T-cell (primary cell): ENCODE measurements around the gene RNF225. TPM values are rescaled to one million over a fixed set of nuclear protein-coding genes. Genes with fewer than 3 reads are reported as not detected.
"Not testable (repeated sequence)": the region's sequence is repeated elsewhere in the genome, so short reads cannot be mapped to it uniquely, and the experiment has no call there.

Source experiments
- ATAC-seq, 4 experiments: fragments of 200-7000 bp in 3 of 4; fragments of 150-1000 bp in 1 of 4; cut with Tn5 transposase; replicated peaks in 1 of 4; 1 replicate in 3 of 4; 2 replicates in 1 of 4; pipeline ENCODE4 v1.10.0; 2021; ENCODE audit warnings: moderate library complexity in 3 of 4, mild to moderate bottlenecking in 2 of 4, moderate number of reproducible peaks in 1 of 4
- CTCF ChIA-PET, 2 donors: fragments of 300-600 bp; sonication (Branson Sonifier 250); formaldehyde crosslinking; loops; one replicate each; lab custom pipeline; 2022; ENCODE audit warnings: antibody characterized with exemption in 2 of 2; lab: Charles Lee
- POLR2A ChIA-PET, 2 donors: fragments of 300-600 bp; sonication (Branson Sonifier 250); formaldehyde crosslinking; loops; one replicate each; lab custom pipeline; 2022; ENCODE audit warnings: antibody characterized with exemption in 2 of 2; lab: Charles Lee
- DNase-seq, 35 experiments: peaks; one replicate each; pipeline versions ENCODE4 v3.0.0 to v3.0.0-alpha.2; 2013 to 2023
- H3K27ac ChIP-seq: one replicate; pipeline ENCODE4 v1.5.1; 2013; ENCODE audit warnings: low read length
- H3K27me3 ChIP-seq, 2 experiments: replicated peaks in 1 of 2; 1 replicate in 1 of 2; 2 replicates in 1 of 2; pipeline versions ENCODE4 v1.6.1 to v1.7.0; 2013; ENCODE audit warnings: low read length in 1 of 2, mixed read lengths in 1 of 2; ENCODE audit not compliant: control insufficient read depth in 2 of 2, insufficient read depth in 2 of 2; ENCODE audit errors: extremely low read depth in 1 of 2
- H3K36me3 ChIP-seq, 2 donors: 1 replicate in 1 of 2; 2 replicates in 1 of 2; pipeline versions ENCODE4 v1.6.1 to v1.7.0; 2013; ENCODE audit warnings: low read length in 1 of 2; ENCODE audit not compliant: control insufficient read depth in 2 of 2, insufficient read depth in 1 of 2; ENCODE audit errors: extremely low read depth in 1 of 2
- H3K4me1 ChIP-seq, 2 experiments: 1 replicate in 1 of 2; 2 replicates in 1 of 2; pipeline versions ENCODE4 v1.6.1 to v1.7.0; 2013; ENCODE audit warnings: low read length in 2 of 2, mixed read lengths in 1 of 2; ENCODE audit not compliant: insufficient read depth in 2 of 2, control insufficient read depth in 1 of 2; ENCODE audit errors: extremely low read depth in 1 of 2
- H3K4me3 ChIP-seq, 2 donors: 1 replicate in 1 of 2; 2 replicates in 1 of 2; pipeline versions ENCODE4 v1.5.1 to v1.7.0; 2013; ENCODE audit warnings: mild to moderate bottlenecking in 2 of 2, low read length in 1 of 2, moderate library complexity in 1 of 2; ENCODE audit not compliant: control insufficient read depth in 1 of 2; ENCODE audit errors: extremely low read depth in 1 of 2
- H3K9me3 ChIP-seq: 2 replicates; pipeline ENCODE4 v1.7.0; 2013
- H3K27ac Mint-ChIP-seq, 2 donors: one replicate each; pipeline ENCODE4 v1.8.0; 2020 to 2021; ENCODE audit warnings: mild to moderate bottlenecking in 2 of 2, mixed read lengths in 2 of 2
- H3K27me3 Mint-ChIP-seq, 2 donors: one replicate each; pipeline ENCODE4 v1.8.0; 2021 to 2022; ENCODE audit warnings: mixed read lengths in 2 of 2
- H3K36me3 Mint-ChIP-seq: one replicate; pipeline ENCODE4 v1.8.0; 2021; ENCODE audit warnings: mixed read lengths
- H3K4me1 Mint-ChIP-seq, 3 donors: one replicate each; pipeline ENCODE4 v1.8.0; 2020 to 2022; ENCODE audit warnings: mixed read lengths in 3 of 3, mild to moderate bottlenecking in 1 of 3
- H3K4me3 Mint-ChIP-seq, 3 donors: one replicate each; pipeline ENCODE4 v1.8.0; 2020 to 2022; ENCODE audit warnings: mild to moderate bottlenecking in 3 of 3, mixed read lengths in 3 of 3, moderate library complexity in 3 of 3
- H3K9me3 Mint-ChIP-seq, 3 donors: one replicate each; pipeline ENCODE4 v1.8.0; 2020 to 2022; ENCODE audit warnings: mixed read lengths in 3 of 3
- WGBS: methylation state at CpG from one replicate; pipeline ENCODE4 v1.1.5; 2013; ENCODE audit warnings: missing lambda C conversion rate; ENCODE audit not compliant: insufficient coverage; 5-methylcytosine and 5-hydroxymethylcytosine counted together
- total RNA-seq, 35 experiments: library from RNA in 6 of 35; stranded (reverse) in 6 of 35; fragments of 120-200 nt in 1 of 35; gene quantifications; one replicate each; pipeline versions ENCODE4 v1.2.1 to v1.2.4 and lab custom pipeline; 2013 to 2026

Gene RNF225
- total RNA-seq, 5 donors from 2014 or later (not counting 1 experiment from before 2014, with no cell fraction given) = 0.44 to 1.9 (median 0.51) TPM; not detected in 1

- 100% methylated on average over 1 of the region's 1 CpG for WGBS
- Mint-ChIP-seq H3K36me3 (peaks cover 23% of the 10 kb centered on the region), H3K27me3 (no peaks in the 10 kb centered on the region), H3K9me3 (peaks cover 5 to 43% (median 25%) of the 10 kb centered on the region in 3 donors), H3K27ac (no peak overlapping the region), H3K4me1 (no peaks in the 10 kb centered on the region), H3K4me3 (no peak overlapping the region)
- Histone ChIP-seq H3K36me3 (no peaks in the 10 kb centered on the region), H3K27ac (no peak overlapping the region), H3K27me3 (no peaks in the 10 kb centered on the region), H3K4me1 (no peaks in the 10 kb centered on the region), H3K4me3 (no peak overlapping the region), H3K9me3 (peaks cover 14% of the 10 kb centered on the region)
- DNase-seq = no peak
- no peak for ATAC-seq
- ChIA-PET POLR2A (no interaction called here), CTCF (no interaction called here)
These were observed 33.2 kb downstream of the RNF225 start for GRCh38 chr19:58428617-58429016.

- DNase-seq (no peak), ATAC-seq (no peak)
- H3K4me3 ChIP-seq = no peak overlapping the region
- Mint-ChIP-seq H3K4me3 (no peak overlapping the region), H3K9me3 (peaks cover 5 to 49% (median 30%) of the 10 kb centered on the region in 3 donors), H3K27ac (no peak overlapping the region), H3K36me3 (peaks cover 34% of the 10 kb centered on the region), H3K4me1 (no peaks in the 10 kb centered on the region), H3K27me3 (no peaks in the 10 kb centered on the region)
- H3K27ac ChIP-seq = no peak overlapping the region
- H3K36me3 ChIP-seq = peaks cover 3 to 11% of the 10 kb centered on the region in 2 donors
- ChIA-PET POLR2A (no interaction called here), CTCF (no interaction called here)
- H3K4me1 ChIP-seq = no peaks in the 10 kb centered on the region
- peaks cover 23% of the 10 kb centered on the region for H3K9me3 ChIP-seq
- H3K27me3 ChIP-seq = no peaks in the 10 kb centered on the region
These were observed 34.3 kb downstream of the RNF225 start for GRCh38 chr19:58429745-58430144.

GRCh38 chr19:58434217-58434616 lies 38.8 kb downstream of the RNF225 start:
- CTCF ChIA-PET = no interaction called here
- Mint-ChIP-seq H3K4me3 (no peak overlapping the region), H3K27me3 (no peaks in the 10 kb centered on the region), H3K27ac (no peak overlapping the region), H3K36me3 (peaks cover 71% of the 10 kb centered on the region), H3K9me3 (peaks cover 16 to 59% (median 53%) of the 10 kb centered on the region in 3 donors), H3K4me1 (peaks cover 4 to 13% (median 12%) of the 10 kb centered on the region in 3 donors)
- Histone ChIP-seq H3K27me3 (no peaks in the 10 kb centered on the region), H3K9me3 (peaks cover 28% of the 10 kb centered on the region), H3K36me3 (peaks cover 15 to 36% of the 10 kb centered on the region in 2 donors), H3K27ac (no peak overlapping the region), H3K4me1 (peaks cover under 1 to 6% of the 10 kb centered on the region in 2 experiments), H3K4me3 (no peak overlapping the region)
- ATAC-seq = no peak
- POLR2A ChIA-PET = interaction anchor here in 1 of 2 donors (0.6 kb wide), 1 partner anchor 754 kb away, joined by 3 read pairs; no protein-coding TSS in a partner anchor
- WGBS = no CpG with 5 or more reads among the region's 2 CpGs
- DNase-seq = no peak

- Mint-ChIP-seq H3K27ac (peak within 1 kb of the TSS; percentile 93 to 96), H3K27me3 (no peaks in the 10 kb centered on the region), H3K9me3 (peaks cover 22 to 36% (median 26%) of the 10 kb centered on the region in 3 donors), H3K36me3 (peaks cover 47% of the 10 kb centered on the region), H3K4me1 (peaks cover 15 to 36% (median 34%) of the 10 kb centered on the region in 3 donors), H3K4me3 (peak within 1 kb of the TSS; percentile 85 to 98 (median 93))
- CTCF ChIA-PET = interaction anchor here in 1 of 2 donors (1.0 kb wide), 1 partner anchor 74 kb away, joined by 3 read pairs; no protein-coding TSS in a partner anchor
- Histone ChIP-seq H3K4me3 (peak within 1 kb of the TSS; percentile 71 to 84), H3K4me1 (peaks cover 6 to 25% of the 10 kb centered on the region in 2 experiments), H3K27me3 (peaks cover 0 to 4% of the 10 kb centered on the region in 2 experiments), H3K36me3 (peaks cover 11 to 24% of the 10 kb centered on the region in 2 donors), H3K9me3 (peaks cover 10% of the 10 kb centered on the region), H3K27ac (peak within 1 kb of the TSS; percentile 82)
- ATAC-seq = peak; percentile 97 to 98 (median 98)
- WGBS = 10% methylated on average over 59 of the region's 59 CpGs
- DNase-seq = peak; percentile 75 to 99 (median 95)
- POLR2A ChIA-PET = interaction anchor here (0.5 to 0.6 kb wide), 2 partner anchors 25 to 1030 kb away, joined by 4 to 8 read pairs; no protein-coding TSS in a partner anchor
These were observed 44.4 kb downstream of the RNF225 start, which contains the start of gene ZNF132 for GRCh38 chr19:58439576-58440554. TSS of gene ZNF132 (minus strand) at chr19:58440153. CDS start at chr19:58439821, 332 bp downstream.

GRCh38 chr19:58440556-58440955 lies 45.1 kb downstream of the RNF225 start:
- Histone ChIP-seq H3K36me3 (peaks cover 11 to 17% of the 10 kb centered on the region in 2 donors), H3K9me3 (peaks cover 8% of the 10 kb centered on the region), H3K4me1 (peaks cover 6 to 25% of the 10 kb centered on the region in 2 experiments), H3K27me3 (peaks cover 0 to 4% of the 10 kb centered on the region in 2 experiments), H3K4me3 (peak overlapping the region; percentile 71 to 84), H3K27ac (peak overlapping the region; percentile 82)
- peak in 1 of 4 experiments; percentile 0 for ATAC-seq
- Mint-ChIP-seq H3K27me3 (no peaks in the 10 kb centered on the region), H3K36me3 (peaks cover 40% of the 10 kb centered on the region), H3K4me1 (peaks cover 15 to 36% (median 34%) of the 10 kb centered on the region in 3 donors), H3K27ac (peak overlapping the region; percentile 93 to 96), H3K9me3 (peaks cover 20 to 30% (median 22%) of the 10 kb centered on the region in 3 donors), H3K4me3 (peak overlapping the region; percentile 85 to 98 (median 93))
- ChIA-PET POLR2A (interaction anchor here in 1 of 2 donors (0.5 kb wide), 1 partner anchor 50 kb away, joined by 11 read pairs; no protein-coding TSS in a partner anchor), CTCF (interaction anchor here in 1 of 2 donors (1.0 kb wide), 1 partner anchor 73 kb away, joined by 3 read pairs; no protein-coding TSS in a partner anchor)
- peak in 1 of 35 experiments; percentile 1 for DNase-seq
- WGBS = 22% methylated on average over 22 of the region's 31 CpGs

GRCh38 chr19:58442986-58443385 lies 47.5 kb downstream of the RNF225 start:
- H3K27ac ChIP-seq, H3K4me3 ChIP-seq, H3K36me3 ChIP-seq, H3K9me3 ChIP-seq, POLR2A ChIA-PET, CTCF ChIA-PET, H3K4me3 Mint-ChIP-seq, H3K27ac Mint-ChIP-seq, ATAC-seq, DNase-seq: not testable (repeated sequence)
- Mint-ChIP-seq H3K27me3 (peaks cover 4 to 16% of the 10 kb centered on the region in 2 donors), H3K9me3 (peaks cover 8 to 16% (median 16%) of the 10 kb centered on the region in 3 donors), H3K4me1 (peaks cover 15 to 33% (median 28%) of the 10 kb centered on the region in 3 donors), H3K36me3 (peaks cover 19% of the 10 kb centered on the region)
- WGBS = 84% methylated on average over 7 of the region's 7 CpGs
- Histone ChIP-seq H3K4me1 (peaks cover 6 to 25% of the 10 kb centered on the region in 2 experiments), H3K27me3 (peaks cover 0 to 11% of the 10 kb centered on the region in 2 experiments)
